K562 (cell line): ENCODE data around the gene SLC16A5. TPM values are rescaled to one million over a fixed set of nuclear protein-coding genes. Genes with fewer than 3 reads are reported as not detected.

Experiments used
- ARID1B ChIP-seq: fragments of 450-650 bp; IDR thresholded peaks from 2 replicates; pipeline ENCODE4 v1.6.1; 2016; ENCODE audit warnings: antibody characterized with exemption, mild to moderate bottlenecking, inconsistent platforms
- DLX4 ChIP-seq: fragments of 250-450 bp; sonication (Bioruptor Pico); IDR thresholded peaks from 2 replicates; pipeline ENCODE4 v1.6.1; 2021; ENCODE audit warnings: mild to moderate bottlenecking
- HMG20A ChIP-seq: fragments of 450-650 bp; formaldehyde crosslinking; conservative IDR thresholded peaks from 2 replicates; pipeline ENCODE4 v1.4.0; 2020; ENCODE audit warnings: mild to moderate bottlenecking, mixed read lengths
- IFI16 ChIP-seq: fragments of 250-450 bp; sonication (Bioruptor Pico); IDR thresholded peaks from 2 replicates; pipeline ENCODE4 v2.1.2; 2022; ENCODE audit warnings: mild to moderate bottlenecking, inconsistent platforms
- JUNB ChIP-seq: fragments of 450-650 bp; formaldehyde crosslinking; conservative IDR thresholded peaks from 2 replicates; pipeline ENCODE4 v1.4.0; 2020; ENCODE audit warnings: mild to moderate bottlenecking
- MECOM ChIP-seq: fragments of 250-450 bp; sonication (Bioruptor Pico); IDR thresholded peaks from 2 replicates; pipeline ENCODE4 v1.8.0; 2022; ENCODE audit warnings: inconsistent platforms
- NFE2 ChIP-seq: IDR thresholded peaks from 2 replicates; pipeline ENCODE4 v1.6.1; 2014; ENCODE audit warnings: antibody characterized with exemption, low read depth
- NFE2L1 ChIP-seq: fragments of 450-650 bp; IDR thresholded peaks from 2 replicates; pipeline ENCODE4 v1.6.1; 2016; ENCODE audit warnings: missing genetic modification characterization, low read depth, mild to moderate bottlenecking, missing compliant biosample characterization, moderate library complexity, borderline replicate concordance
- NR2C1 ChIP-seq, 2 experiments: fragments of 450-650 bp; IDR thresholded peaks; 2 replicates each; pipeline ENCODE4 v1.6.1; 2017; ENCODE audit warnings: mild to moderate bottlenecking in 2 of 2, antibody characterized with exemption in 1 of 2, inconsistent platforms in 1 of 2, missing compliant biosample characterization in 1 of 2, missing genetic modification characterization in 1 of 2
- NR2F6 ChIP-seq: fragments of 450-650 bp; formaldehyde crosslinking; IDR thresholded peaks from 2 replicates; pipeline ENCODE4 v1.4.0; 2020; ENCODE audit warnings: mild to moderate bottlenecking
- PHB ChIP-seq: fragments of 250-450 bp; sonication (Bioruptor Pico); IDR thresholded peaks from 2 replicates; pipeline ENCODE4 v1.5.0; 2021
- SMAD3 ChIP-seq: fragments of 450-650 bp; formaldehyde crosslinking; conservative IDR thresholded peaks from 2 replicates; pipeline ENCODE4 v1.4.0; 2020; ENCODE audit warnings: mild to moderate bottlenecking
- SMC3 ChIP-seq: conservative IDR thresholded peaks from 2 replicates; pipeline ENCODE4 v1.6.1; 2011; ENCODE audit warnings: low read depth, low read length, improper control_type of control experiment; ENCODE audit not compliant: insufficient read depth
- SNIP1 ChIP-seq: fragments of 450-650 bp; IDR thresholded peaks from 2 replicates; pipeline ENCODE4 v1.7.1; 2017; ENCODE audit warnings: low read depth, mild to moderate bottlenecking
- TAF1 ChIP-seq: IDR thresholded peaks from 2 replicates; pipeline ENCODE4 v1.6.1; 2011; ENCODE audit warnings: mild to moderate bottlenecking, low read length, moderate library complexity; ENCODE audit not compliant: insufficient read depth, control insufficient read depth, severe bottlenecking; ENCODE audit errors: extremely low read depth
- ZNF184 ChIP-seq: sonication (generic); formaldehyde crosslinking; IDR thresholded peaks from 2 replicates; pipeline ENCODE4 v1.5.0; 2020; ENCODE audit warnings: missing genetic modification reagents
- ZNF274 ChIP-seq: IDR thresholded peaks from 2 replicates; pipeline ENCODE4 v1.6.1; 2011; ENCODE audit warnings: low read depth, mild to moderate bottlenecking, low read length, moderate library complexity, borderline replicate concordance
- ZNF318 ChIP-seq, 2 experiments: fragments of 450-650 bp; IDR thresholded peaks; 2 replicates each; pipeline ENCODE4 v1.6.1; 2016; ENCODE audit warnings: mild to moderate bottlenecking in 2 of 2, borderline replicate concordance in 1 of 2, low read depth in 1 of 2, moderate library complexity in 1 of 2
- ZNF41 ChIP-seq: fragments of 250-450 bp; sonication (Bioruptor Pico); conservative IDR thresholded peaks from 2 replicates; pipeline ENCODE4 v1.4.0; 2020; ENCODE audit warnings: mild to moderate bottlenecking
- ZNF445 ChIP-seq: fragments of 250-450 bp; sonication (Bioruptor Pico); IDR thresholded peaks from 2 replicates; pipeline ENCODE4 v1.4.0; 2020; ENCODE audit warnings: low read depth, mild to moderate bottlenecking, moderate library complexity
- ZNF695 ChIP-seq: fragments of 450-650 bp; formaldehyde crosslinking; IDR thresholded peaks from 2 replicates; pipeline ENCODE4 v1.4.0; 2020; ENCODE audit warnings: mild to moderate bottlenecking, moderate library complexity
- ZZZ3 ChIP-seq: fragments of 450-650 bp; IDR thresholded peaks from 2 replicates; pipeline ENCODE4 v1.6.1; 2016; ENCODE audit warnings: antibody characterized with exemption, mild to moderate bottlenecking, moderate library complexity
- polyA plus RNA-seq, 8 experiments: library from polyadenylated mRNA; depleted of rRNA in 4 of 8; stranded (reverse) in 5 of 8; unstranded in 3 of 8; fragments of >200 nt; fragmentation: Nextera tagmentation in 2 of 8; fragmentation: Illumina TruSeq in 1 of 8; extraction: Ambion mirVana in 2 of 8; extraction: Trizol in 1 of 8; gene quantifications; 2 replicates each; pipeline versions ENCODE4 v1.2.1 to v1.2.3, GENCODE V29; 2011 to 2014; ENCODE audit warnings: inconsistent platforms in 1 of 8, missing spikeins in 1 of 8
- total RNA-seq, 7 experiments: library from RNA; depleted of rRNA in 6 of 7; stranded (reverse); fragments of >200 nt in 6 of 7; fragmentation: Illumina TruSeq in 2 of 7; extraction: Trizol in 2 of 7; gene quantifications; 2 replicates each; pipeline versions ENCODE4 v1.2.1 to v1.2.3, GENCODE V29; 2011 to 2021; ENCODE audit warnings: low replicate concordance in 1 of 7

SLC16A5 gene
- total and polyA plus RNA-seq, 9 of the 15 experiments (the other 6 are each of a cell fraction or from before 2014, with no cell fraction given) = 0.06 to 2.6 (median 0.91) TPM

DNA sequence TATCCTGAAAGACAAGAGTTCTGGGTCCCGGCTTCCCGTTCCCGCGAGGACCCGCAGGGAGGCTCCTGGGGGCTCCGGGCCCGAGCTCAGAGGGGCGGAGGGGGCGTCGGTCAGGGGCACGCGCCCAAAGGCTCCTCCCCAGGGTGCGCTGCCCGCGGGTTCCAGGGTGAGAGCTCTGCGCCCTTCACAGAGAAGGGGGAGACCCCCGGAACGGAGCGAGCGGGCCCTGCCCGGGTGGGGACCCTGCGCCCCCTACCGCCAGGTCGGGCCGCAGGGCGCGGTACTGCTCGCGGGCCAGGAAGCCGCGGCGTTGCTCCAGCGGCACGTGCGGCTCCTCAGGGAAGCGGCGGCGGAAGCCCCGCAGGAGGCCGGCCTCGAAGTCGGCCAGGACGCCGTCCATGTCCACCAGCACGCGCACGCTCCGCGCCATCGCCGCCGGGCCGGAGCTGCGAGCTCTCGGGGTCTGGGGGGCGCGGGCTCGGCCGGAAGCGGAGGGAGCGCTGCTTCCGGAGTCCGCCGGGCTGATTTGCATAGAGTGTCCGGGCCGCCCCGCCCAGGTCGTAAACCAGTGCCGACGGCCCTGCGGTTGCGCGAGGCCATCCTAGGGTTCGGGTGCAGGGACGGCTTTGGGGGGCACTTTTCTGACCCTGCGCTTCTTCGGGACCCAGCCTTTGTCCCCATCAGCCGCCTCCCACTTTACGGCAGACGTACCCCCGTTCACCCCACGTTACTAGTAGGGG is 43.7 kb downstream of the SLC16A5 start, which contains the start of gene NT5C (continued):
- no peak for TF ChIP-seq ZNF318 (IDR thresholded peaks at IDR 0.05; ENCODE audit: borderline replicate concordance in 1 of 2, low read depth in 1 of 2)
- no peak for TF ChIP-seq IFI16 (CRISPR knock-in tag)
- TF ChIP-seq ZNF274 = no peak
- TF ChIP-seq DLX4 (CRISPR knock-in tag) = no peak
- no peak for TF ChIP-seq NR2F6 (CRISPR knock-in tag)
- TF ChIP-seq ARID1B = no peak
- TF ChIP-seq SNIP1 = no peak
- no peak for TF ChIP-seq NR2C1 (IDR thresholded peaks at IDR 0.05)
- TF ChIP-seq NR2C1 (tag; IDR thresholded peaks at IDR 0.05) = no peak
- peak; percentile 27 for TF ChIP-seq SMC3
- TF ChIP-seq ZNF695 (CRISPR knock-in tag) = no peak
- no peak for TF ChIP-seq JUNB (CRISPR knock-in tag)
- no peak for TF ChIP-seq ZNF41 (CRISPR knock-in tag)
- TF ChIP-seq NFE2 = no peak
- peak; percentile 82 for TF ChIP-seq TAF1
- no peak for TF ChIP-seq MECOM (CRISPR knock-in tag)
- no peak for TF ChIP-seq PHB (CRISPR knock-in tag)
- TF ChIP-seq ZNF184 (CRISPR knock-in tag) = no peak
- no peak for TF ChIP-seq HMG20A (CRISPR knock-in tag)
- no peak for TF ChIP-seq NFE2L1 (tag)
- 0 out of 2 replicates have a peak, but pooled peaks have one; percentile 3 for TF ChIP-seq SMAD3 (CRISPR knock-in tag)
- TF ChIP-seq ZZZ3 = no peak
- TF ChIP-seq ZNF445 (CRISPR knock-in tag) = no peak
